Endothelial cell of umbilical vein (primary cell): ENCODE results near the gene LONRF2. TPM values are rescaled to one million over a fixed set of nuclear protein-coding genes. Genes with fewer than 3 reads are reported as not detected.

Source experiments
- BruUV-seq: library from RNA; stranded (reverse); fragments of 400-500 nt; replicated peaks from 2 replicates; lab custom pipeline; 2021; lab: Mats Ljungman, UMichigan
- CTCF ChIA-PET: fragments of 300-600, 350-600 bp; sonication (Branson Sonifier 250); formaldehyde crosslinking; loops from one replicate; lab custom pipeline; 2021; ENCODE audit warnings: antibody characterized with exemption, inconsistent platforms; lab: Charles Lee
- POLR2A ChIA-PET: fragments of 300-600, 350-600 bp; sonication (Branson Sonifier 250); formaldehyde crosslinking; loops from one replicate; lab custom pipeline; 2021; ENCODE audit warnings: antibody characterized with exemption, inconsistent platforms; lab: Charles Lee
- DNase-seq: peaks from one replicate; pipeline ENCODE4 v3.0.0-alpha.2; 2011; ENCODE audit warnings: low read depth, low spot score
- FAIRE-seq: peaks from 2 replicates; lab custom pipeline; 2011; peaks lifted over from hg19 to GRCh38; lab: Jason Lieb, UNC
- H2AFZ ChIP-seq: 2 replicates; pipeline ENCODE4 v1.6.0; 2012; ENCODE audit warnings: low read depth, low read length, control low read depth, inconsistent platforms
- H3K27ac ChIP-seq: 2 replicates; pipeline ENCODE4 v1.5.1; 2011; ENCODE audit warnings: low read depth, mild to moderate bottlenecking, control low read depth, low read length, moderate library complexity; ENCODE audit not compliant: insufficient read depth
- H3K27me3 ChIP-seq, 2 experiments: 2 replicates each; pipeline versions ENCODE4 v1.6.0 to v1.6.1; 2011; ENCODE audit warnings: low read length in 2 of 2, mixed read lengths in 1 of 2; ENCODE audit not compliant: control insufficient read depth in 2 of 2, insufficient read depth in 2 of 2
- H3K36me3 ChIP-seq, 2 experiments: 2 replicates in 1 of 2; 3 replicates in 1 of 2; pipeline ENCODE4 v1.5.1; 2011; ENCODE audit warnings: low read length in 2 of 2, mild to moderate bottlenecking in 1 of 2, moderate library complexity in 1 of 2; ENCODE audit not compliant: control insufficient read depth in 2 of 2, insufficient read depth in 2 of 2; ENCODE audit errors: extremely low read depth in 1 of 2
- H3K4me1 ChIP-seq: 3 replicates; pipeline ENCODE4 v1.5.1; 2011; ENCODE audit warnings: mild to moderate bottlenecking, low read length; ENCODE audit not compliant: control insufficient read depth, insufficient read depth; ENCODE audit errors: extremely low read depth
- H3K4me2 ChIP-seq: 2 replicates; pipeline ENCODE4 v1.6.1; 2011; ENCODE audit warnings: low read length, control low read depth, mixed read lengths; ENCODE audit not compliant: insufficient read depth
- H3K4me3 ChIP-seq, 3 experiments: fragments of 200-600 bp in 1 of 3; sonication (generic), shearing (Covaris generic) in 1 of 3; replicated peaks in 1 of 3; 2 replicates each; pipeline ENCODE4 v1.5.1; 2011 to 2016; ENCODE audit warnings: control low read depth in 3 of 3, low read length in 3 of 3, mild to moderate bottlenecking in 2 of 3, inconsistent platforms in 1 of 3, low read depth in 1 of 3, moderate library complexity in 1 of 3; ENCODE audit not compliant: insufficient read depth in 1 of 3
- H3K79me2 ChIP-seq: 2 replicates; pipeline ENCODE4 v1.6.0; 2012; ENCODE audit warnings: low read length, inconsistent platforms; ENCODE audit not compliant: control insufficient read depth, insufficient read depth
- H3K9ac ChIP-seq: replicated peaks from 2 replicates; pipeline ENCODE3; 2011; ENCODE audit warnings: low read length, control low read depth; ENCODE audit not compliant: insufficient read depth; ENCODE audit errors: extremely low read depth
- H3K9me1 ChIP-seq: replicated peaks from 3 replicates; pipeline ENCODE4 v1.6.0; 2011; ENCODE audit warnings: mild to moderate bottlenecking, low read length; ENCODE audit not compliant: control insufficient read depth, insufficient read depth; ENCODE audit errors: extremely low read depth
- H3K9me3 ChIP-seq: replicated peaks from 2 replicates; pipeline ENCODE4 v1.5.1; 2012; ENCODE audit warnings: low read length, inconsistent platforms; ENCODE audit not compliant: control insufficient read depth, insufficient read depth
- H4K20me1 ChIP-seq: replicated peaks from 2 replicates; pipeline ENCODE3; 2011; ENCODE audit warnings: mild to moderate bottlenecking, low read length; ENCODE audit not compliant: control insufficient read depth, insufficient read depth; ENCODE audit errors: extremely low read depth
- CTCF ChIP-seq, 2 donors: IDR thresholded peaks; 1 replicate in 1 of 2; 2 replicates in 1 of 2; pipeline ENCODE4 v1.5.1; 2011; ENCODE audit warnings: low read length in 2 of 2, mild to moderate bottlenecking in 2 of 2, moderate library complexity in 2 of 2, control low read depth in 1 of 2, inconsistent platforms in 1 of 2, low read depth in 1 of 2; ENCODE audit not compliant: insufficient read depth in 1 of 2; ENCODE audit errors: extremely low read depth in 1 of 2
- EZH2 ChIP-seq: IDR thresholded peaks from 2 replicates; pipeline ENCODE4 v1.6.1; 2012; ENCODE audit warnings: borderline replicate concordance, low read depth, mild to moderate bottlenecking, moderate library complexity, low read length, inconsistent platforms; ENCODE audit not compliant: severe bottlenecking
- FOS ChIP-seq: IDR thresholded peaks from 2 replicates; pipeline ENCODE4 v1.6.1; 2011; ENCODE audit warnings: mild to moderate bottlenecking, low read length, moderate library complexity, borderline replicate concordance; ENCODE audit not compliant: insufficient read depth
- GATA2 ChIP-seq: IDR thresholded peaks from 2 replicates; pipeline ENCODE4 v1.7.0; 2011; ENCODE audit warnings: low read depth, mild to moderate bottlenecking, moderate library complexity, mixed read lengths, low read length; ENCODE audit not compliant: insufficient read length, insufficient read depth
- JUN ChIP-seq: IDR thresholded peaks from 2 replicates; pipeline ENCODE4 v1.6.1; 2011; ENCODE audit warnings: borderline replicate concordance, low read depth; ENCODE audit not compliant: insufficient read length, insufficient read depth
- MAX ChIP-seq: IDR thresholded peaks from 2 replicates; pipeline ENCODE4 v1.6.1; 2011; ENCODE audit not compliant: insufficient read depth, insufficient read length
- POLR2A ChIP-seq: IDR thresholded peaks from 2 replicates; pipeline ENCODE4 v1.6.1; 2012; ENCODE audit warnings: low read depth, mild to moderate bottlenecking, control low read depth, low read length
- dilution Hi-C: fragments of 300-500 bp; cut with MboI; formaldehyde crosslinking; loops from one replicate; pipeline ENCODE4 v1.15.0; 2019; ENCODE audit warnings: low sequenced_read_pairs; ENCODE audit not compliant: extremely low pct_ligation_motif_present
- intact Hi-C: fragments of 100-400 bp; cut with micrococcal nuclease; formaldehyde crosslinking; loops from one replicate; pipeline ENCODE4 v1.10.0; 2022
- polyA plus RNA-seq, 4 experiments: library from polyadenylated mRNA; depleted of rRNA in 3 of 4; stranded (reverse) in 3 of 4; unstranded in 1 of 4; fragments of >200 nt; gene quantifications; 2 replicates each; pipeline versions ENCODE4 v1.2.1 to v1.2.3, GENCODE V29; 2011 to 2012; ENCODE audit warnings: missing spikeins in 1 of 4
- total RNA-seq: library from RNA; stranded (reverse); gene quantifications from 2 replicates; pipeline ENCODE4 v1.2.3, GENCODE V29; 2021

LONRF2 gene
- total and polyA plus RNA-seq, 2 donors (not counting 3 experiments of a cell fraction or from before 2014, with no cell fraction given) = 0.03 TPM; not detected in 1

- ChIA-PET CTCF (interaction anchor here (0.8 to 1.4 kb wide), 2 partner anchors 38 to 416 kb away, joined by 3 to 7 read pairs; no protein-coding TSS in a partner anchor), POLR2A (no interaction called here)
- no peak for FAIRE-seq
- TF ChIP-seq JUN (no peak), FOS (no peak), POLR2A (no peak)
- no peak for DNase-seq
- Histone ChIP-seq H3K36me3 (no peaks in the 10 kb centered on the region), H4K20me1 (no peaks in the 10 kb centered on the region), H3K9me3 (no peaks in the 10 kb centered on the region), H3K27me3 (peaks cover 0 to 3% of the 10 kb centered on the region in 2 experiments), H3K4me2 (no peak overlapping the region), H3K9me1 (no peaks in the 10 kb centered on the region), H3K79me2 (no peaks in the 10 kb centered on the region), H3K27ac (no peak overlapping the region), H2AFZ (no peak overlapping the region), H3K4me3 (no peak overlapping the region), H3K9ac (no peak overlapping the region), H3K4me1 (no peaks in the 10 kb centered on the region)
- no TSS peak for BruUV-seq
- intact Hi-C loops (no loop called here), dilution Hi-C loops (no loop called here)
Observed at GRCh38 chr2:100235098-100235497, 87.2 kb downstream of the LONRF2 start.

GRCh38 chr2:100234141-100234540, 88.2 kb downstream of the LONRF2 start:
- TF ChIP-seq CTCF (IDR thresholded peaks at IDR 0.05; ENCODE audit: extremely low read depth in 1 of 2, insufficient read depth in 1 of 2, low read depth in 1 of 2, low read length in 2 of 2) (no peak), EZH2 (no peak), MAX (no peak), JUN (no peak), GATA2 (no peak)
- intact Hi-C loops = no loop called here
- Histone ChIP-seq H3K9ac (no peak overlapping the region), H3K27ac (no peak overlapping the region), H3K4me2 (no peak overlapping the region), H3K9me3 (no peaks in the 10 kb centered on the region), H3K27me3 (peaks cover 0 to 3% of the 10 kb centered on the region in 2 experiments), H2AFZ (no peak overlapping the region), H3K9me1 (no peaks in the 10 kb centered on the region), H3K79me2 (no peaks in the 10 kb centered on the region), H3K4me3 (no peak overlapping the region), H3K36me3 (no peaks in the 10 kb centered on the region), H4K20me1 (no peaks in the 10 kb centered on the region), H3K4me1 (no peaks in the 10 kb centered on the region)
- FAIRE-seq (no peak), DNase-seq (no peak)
- dilution Hi-C loops = no loop called here
- ChIA-PET CTCF (interaction anchor here (0.8 to 5.2 kb wide), 3 partner anchors 37 to 415 kb away, joined by 3 to 29 read pairs (median 7); no protein-coding TSS in a partner anchor), POLR2A (no interaction called here)
- BruUV-seq = no TSS peak
